ENCODE data around the gene RWDD4. TPM values are rescaled to one million over a fixed set of nuclear protein-coding genes. Genes with fewer than 3 reads are reported as not detected.

Gene RWDD4
- total RNA-seq, 1 experiment from 2014 or later: 46.1 TPM

- peak; percentile 18 for DNase-seq (ENCODE audit: extremely low read depth, low read depth)
Observed at GRCh38 chr4:183602557-183603027, 56.4 kb downstream of the RWDD4 start.

- no peak for DNase-seq (ENCODE audit: extremely low read depth, low read depth)
Observed at GRCh38 chr4:183601381-183601780, 57.6 kb downstream of the RWDD4 start.

- no peak for DNase-seq (ENCODE audit: extremely low read depth, low read depth)
Observed at GRCh38 chr4:183600189-183600685, 58.7 kb downstream of the RWDD4 start.

- DNase-seq (ENCODE audit: extremely low read depth, low read depth): no peak
Observed at GRCh38 chr4:183599690-183600089, 59.3 kb downstream of the RWDD4 start.

- no peak for DNase-seq (ENCODE audit: extremely low read depth, low read depth)
Observed at GRCh38 chr4:183599284-183599683, 59.7 kb downstream of the RWDD4 start.

GRCh38 chr4:183596067-183596757 is 62.8 kb downstream of the RWDD4 start:
- no peak for DNase-seq (ENCODE audit: extremely low read depth, low read depth)

- DNase-seq (ENCODE audit: extremely low read depth, low read depth): no peak
Observed at GRCh38 chr4:183594823-183595222, 64.2 kb downstream of the RWDD4 start.

GRCh38 chr4:183591301-183591700 is 67.7 kb downstream of the RWDD4 start:
- no peak for DNase-seq (ENCODE audit: extremely low read depth, low read depth)

Small RNA genes lying within 50 kb of the gene (small RNA-seq; reads per million reads assigned to genes)
- gene RNU6-1053P (0 reads per million in 2 experiments), gene RNU6-335P (0 reads per million in 2 experiments), gene RNU6-479P (0 reads per million in 2 experiments)

Other genes starting within 250 kb of the RWDD4 start
- gene CDKN2AIP, start 214.5 kb downstream of the RWDD4 start, total RNA-seq (2014; rRNA removed; shearing (Covaris generic)): 10.4 and 11.5 TPM in 2 replicates
- gene ING2, start 154.1 kb downstream of the RWDD4 start, total RNA-seq (2014; rRNA removed; shearing (Covaris generic)): 12.8 and 13.0 TPM in 2 replicates
- 37.7 and 41.1 TPM in 2 replicates for gene TRAPPC11, start 108 bp upstream of the RWDD4 start, total RNA-seq (2014; rRNA removed; shearing (Covaris generic))
- 2.2 and 4.4 TPM in 2 replicates for gene STOX2, start 246.1 kb upstream of the RWDD4 start, total RNA-seq (2014; rRNA removed; shearing (Covaris generic))

Measured in NCI-H460 (cell line).